Suppressor macrophage treated with lipopolysaccharide for 1 hour (primary cell): ENCODE measurements around the gene TYW1.
"Not testable (repeated sequence)": the region's sequence is repeated elsewhere in the genome, so short reads cannot be mapped to it uniquely, and the experiment has no call there.

Source experiments
- DNase-seq, 3 donors: peaks; one replicate each; pipeline ENCODE4 v3.0.0-alpha.2; 2020 to 2022

The TYW1 gene, protein sequence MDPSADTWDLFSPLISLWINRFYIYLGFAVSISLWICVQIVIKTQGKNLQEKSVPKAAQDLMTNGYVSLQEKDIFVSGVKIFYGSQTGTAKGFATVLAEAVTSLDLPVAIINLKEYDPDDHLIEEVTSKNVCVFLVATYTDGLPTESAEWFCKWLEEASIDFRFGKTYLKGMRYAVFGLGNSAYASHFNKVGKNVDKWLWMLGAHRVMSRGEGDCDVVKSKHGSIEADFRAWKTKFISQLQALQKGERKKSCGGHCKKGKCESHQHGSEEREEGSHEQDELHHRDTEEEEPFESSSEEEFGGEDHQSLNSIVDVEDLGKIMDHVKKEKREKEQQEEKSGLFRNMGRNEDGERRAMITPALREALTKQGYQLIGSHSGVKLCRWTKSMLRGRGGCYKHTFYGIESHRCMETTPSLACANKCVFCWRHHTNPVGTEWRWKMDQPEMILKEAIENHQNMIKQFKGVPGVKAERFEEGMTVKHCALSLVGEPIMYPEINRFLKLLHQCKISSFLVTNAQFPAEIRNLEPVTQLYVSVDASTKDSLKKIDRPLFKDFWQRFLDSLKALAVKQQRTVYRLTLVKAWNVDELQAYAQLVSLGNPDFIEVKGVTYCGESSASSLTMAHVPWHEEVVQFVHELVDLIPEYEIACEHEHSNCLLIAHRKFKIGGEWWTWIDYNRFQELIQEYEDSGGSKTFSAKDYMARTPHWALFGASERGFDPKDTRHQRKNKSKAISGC

DNA sequence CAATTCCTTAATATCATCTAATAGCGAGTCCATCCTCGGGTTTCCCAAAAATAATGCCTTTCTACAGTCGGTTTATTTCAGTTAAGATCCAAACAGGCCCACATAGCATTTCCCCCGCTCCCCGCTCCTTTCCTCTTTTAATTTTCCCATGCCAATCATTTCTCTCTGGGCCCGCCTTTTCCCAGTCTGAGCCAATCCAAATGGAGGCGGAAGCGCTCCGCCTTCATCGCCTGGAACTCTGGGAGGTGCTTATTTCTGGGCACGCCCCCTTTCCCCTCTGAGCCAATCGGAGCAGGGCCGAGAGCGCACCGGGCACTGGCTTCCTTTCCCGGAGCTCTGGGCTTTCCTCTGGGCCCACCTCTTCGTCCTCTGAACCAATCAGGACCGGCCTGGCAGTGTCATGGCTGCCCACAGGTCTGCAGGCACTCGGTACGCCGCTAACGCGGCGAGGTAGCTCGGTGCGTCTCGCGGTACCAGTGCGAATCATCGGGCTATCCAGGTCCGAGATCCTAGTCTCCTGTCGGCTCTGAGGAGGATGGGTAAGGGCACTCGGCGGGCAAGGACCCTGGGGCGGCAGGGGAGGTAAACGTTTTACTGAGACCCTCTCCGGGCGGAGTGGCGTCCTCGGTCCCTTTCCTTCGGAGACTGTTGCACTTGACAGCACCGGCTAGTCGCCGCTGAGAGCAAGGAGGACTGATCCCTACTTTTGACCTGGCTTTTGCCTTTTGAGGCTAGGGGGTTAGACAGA, at the start of gene TYW1:
Gene TYW1, plus strand, starts transcription at position 390 of the 748 bp plus-strand sequence. Its CDS starts 146 bp downstream, at position 536.
- DNase-seq = peak; percentile 97 to 98 (median 98)

DNA sequence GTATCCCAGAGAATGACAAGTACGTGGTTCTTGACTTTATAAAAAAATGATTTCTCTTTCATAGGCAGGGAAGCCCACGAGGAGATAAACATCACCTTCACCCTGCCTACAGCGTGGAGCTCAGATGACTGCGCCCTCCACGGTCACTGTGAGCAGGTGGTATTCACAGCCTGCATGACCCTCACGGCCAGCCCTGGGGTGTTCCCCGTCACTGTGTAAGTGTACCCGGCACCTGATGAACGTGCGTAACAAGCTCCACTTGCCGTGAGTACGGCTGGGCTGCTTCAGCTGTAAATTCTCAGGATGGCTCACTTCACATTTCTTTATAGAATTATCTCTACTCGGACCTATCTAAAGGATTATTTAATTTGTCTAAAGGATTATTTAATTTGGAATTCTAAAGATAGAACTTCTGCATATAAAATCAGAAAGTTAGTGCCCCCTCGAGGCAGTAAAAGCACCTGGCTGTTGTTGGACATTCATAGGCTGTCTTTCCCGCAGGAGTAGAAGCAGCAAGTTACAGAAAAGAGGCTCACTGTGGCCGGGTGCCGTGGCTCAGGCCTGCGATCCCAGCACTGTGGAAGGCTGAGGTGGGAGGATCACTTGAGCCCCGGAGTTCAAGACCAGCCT, 48.0 kb upstream of the TYW1 start:
- no peak for DNase-seq

DNA sequence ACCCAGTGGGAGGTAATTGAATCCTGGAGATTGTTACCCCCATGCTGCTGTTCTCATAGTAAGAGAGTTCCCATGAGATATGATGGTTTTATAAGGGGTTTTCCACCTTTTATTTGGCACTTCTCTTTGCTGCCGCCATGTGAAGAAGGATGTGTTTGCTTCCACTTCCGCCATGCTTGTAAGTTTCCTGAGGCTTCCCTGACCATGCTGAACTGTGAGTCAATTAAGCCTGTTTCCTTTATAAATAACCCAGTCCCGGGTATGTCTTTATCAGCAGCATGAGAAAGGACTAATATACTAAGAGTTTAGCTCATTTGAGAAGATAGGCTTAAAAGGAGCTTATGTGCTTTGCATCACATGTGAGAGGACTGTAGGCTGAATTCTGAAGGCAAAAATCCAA, 46.3 kb upstream of the TYW1 start:
- DNase-seq = no peak

DNA sequence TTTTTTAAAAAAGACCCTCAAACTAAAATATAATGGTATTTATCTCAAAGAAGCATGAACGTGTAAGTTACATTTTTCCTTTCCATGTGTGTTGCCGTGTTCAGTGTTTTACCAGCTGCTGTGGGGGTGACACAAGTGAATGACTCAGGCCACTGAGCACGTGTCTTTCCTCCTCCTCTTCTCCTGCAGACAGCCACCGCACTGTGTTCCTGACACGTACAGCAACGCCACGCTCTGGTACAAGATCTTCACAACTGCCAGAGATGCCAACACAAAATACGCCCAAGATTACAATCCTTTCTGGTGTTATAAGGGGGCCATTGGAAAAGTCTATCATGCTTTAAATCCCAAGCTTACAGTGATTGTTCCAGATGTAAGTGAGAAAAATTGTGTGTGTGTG, 45.9 kb upstream of the TYW1 start:
- DNase-seq = no peak

DNA sequence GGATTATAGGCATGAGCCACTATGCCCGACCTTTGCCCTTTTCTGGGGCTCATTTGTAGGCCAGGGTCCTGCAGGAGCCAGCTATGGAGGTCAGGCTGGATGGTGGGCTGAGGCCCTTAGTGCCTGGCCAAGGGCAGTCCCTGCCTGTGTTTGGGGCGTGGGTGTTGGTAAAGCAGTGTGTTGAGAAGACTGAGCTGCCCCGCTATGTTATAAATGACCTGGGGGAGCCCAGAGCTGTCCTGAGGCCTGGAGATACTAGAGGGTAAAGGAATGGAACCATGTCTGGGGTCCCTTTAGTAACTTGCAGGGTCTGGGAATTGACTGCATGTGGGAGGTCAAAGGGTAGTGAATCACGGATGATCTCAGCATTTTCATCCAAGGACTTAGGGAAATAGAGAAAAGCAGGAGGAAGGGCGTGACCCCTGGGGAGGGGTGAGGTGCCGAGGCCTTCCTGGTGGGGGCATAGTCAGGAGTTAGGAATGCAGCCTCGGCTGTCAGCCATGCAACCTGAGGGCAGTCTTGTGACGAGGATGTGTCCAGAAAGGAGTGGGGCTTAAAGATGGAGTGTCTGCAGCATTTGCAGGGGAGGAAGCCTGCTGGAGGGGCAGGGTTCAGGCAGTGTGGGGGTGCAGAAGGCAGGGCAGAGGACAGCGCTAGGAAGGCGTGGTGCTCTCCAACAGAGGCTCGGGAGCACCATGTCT, 44.1 kb upstream of the TYW1 start:
- DNase-seq = no peak

DNA sequence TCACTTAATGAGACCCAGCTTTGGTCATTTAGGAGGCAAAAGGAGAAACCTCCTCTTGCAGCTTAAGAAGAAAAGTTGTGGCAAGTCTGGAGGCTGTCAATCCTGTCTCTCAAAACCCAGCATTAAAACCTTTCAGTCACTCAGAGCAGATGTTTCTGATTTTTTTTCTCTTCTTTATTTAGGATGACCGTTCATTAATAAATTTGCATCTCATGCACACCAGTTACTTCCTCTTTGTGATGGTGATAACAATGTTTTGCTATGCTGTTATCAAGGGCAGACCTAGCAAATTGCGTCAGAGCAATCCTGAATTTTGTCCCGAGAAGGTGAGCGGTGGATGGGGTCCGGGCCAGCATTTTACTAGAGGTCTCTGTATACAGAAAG, 43.6 kb upstream of the TYW1 start:
- no peak for DNase-seq

DNA sequence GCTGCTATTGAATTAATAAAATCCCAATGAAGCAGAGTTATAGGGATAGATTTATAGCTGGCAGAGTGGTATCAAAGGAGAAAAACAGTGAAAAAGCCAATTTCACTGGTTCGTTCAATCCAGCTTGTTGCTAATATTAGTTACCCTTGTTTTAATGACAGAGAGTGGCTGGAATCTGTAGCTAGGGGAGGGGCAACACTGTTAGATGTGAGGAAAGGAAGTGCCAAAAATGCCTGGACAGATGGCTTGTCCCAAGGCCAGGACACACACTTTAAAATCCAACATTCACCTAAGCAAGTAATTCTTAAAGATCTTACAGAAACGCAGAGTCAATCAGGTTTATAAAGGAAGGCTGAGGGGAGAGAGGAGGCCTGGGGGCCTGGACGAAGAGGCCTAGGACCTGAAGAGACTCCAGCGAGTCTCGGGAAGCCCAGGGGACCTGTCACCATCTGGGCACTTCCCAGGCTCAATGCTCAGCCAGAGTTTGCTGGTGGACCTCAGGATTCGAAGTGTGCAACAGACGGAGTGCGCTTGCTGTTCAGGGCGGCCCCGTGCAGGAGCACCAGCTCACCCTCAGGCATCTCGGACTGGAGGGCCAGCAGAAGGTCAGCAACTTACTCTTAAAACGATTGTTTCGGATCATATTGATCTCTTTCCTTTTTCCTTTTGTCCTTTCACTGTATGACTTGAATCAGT, 38.9 kb upstream of the TYW1 start:
- no peak for DNase-seq

DNA sequence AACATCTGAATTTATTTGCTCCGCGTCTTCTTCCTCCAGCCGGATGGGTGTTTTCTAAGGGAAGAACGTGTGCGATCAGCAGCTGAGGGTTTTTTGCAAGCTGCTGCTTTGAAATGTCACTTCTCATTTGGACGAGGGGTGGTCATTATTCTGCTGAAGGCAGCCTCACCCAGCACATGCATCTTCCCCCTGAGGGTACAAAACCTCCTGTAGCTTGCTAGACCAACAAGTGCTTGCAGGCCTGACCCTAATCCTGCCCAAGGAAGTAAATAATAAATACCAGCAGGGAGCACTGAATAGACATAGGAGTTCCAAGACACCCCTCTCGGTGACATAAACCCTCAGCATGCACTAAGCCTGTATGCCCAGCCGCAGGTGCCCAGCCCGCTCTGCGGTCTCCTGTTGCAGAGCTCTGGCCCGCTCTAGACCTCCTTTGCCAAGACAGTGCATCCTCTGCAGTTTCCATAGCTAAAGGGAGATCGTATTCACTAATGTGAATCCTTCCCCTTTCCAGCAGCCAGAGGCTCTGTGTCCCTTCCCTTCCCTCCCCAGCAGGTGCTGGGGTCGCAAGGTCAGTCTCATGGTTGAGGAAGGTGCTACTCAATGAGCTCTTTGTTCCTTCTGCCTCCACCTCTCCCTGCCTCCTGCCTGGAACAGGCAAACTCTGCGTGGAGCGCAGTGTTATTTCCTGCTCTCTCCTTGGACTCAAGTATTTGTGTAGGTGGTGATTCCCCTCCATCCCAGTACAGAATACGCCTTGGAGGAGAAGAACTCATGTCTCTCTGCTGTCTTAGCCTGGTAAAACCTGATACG, 37.9 kb upstream of the TYW1 start:
- no peak for DNase-seq

DNA sequence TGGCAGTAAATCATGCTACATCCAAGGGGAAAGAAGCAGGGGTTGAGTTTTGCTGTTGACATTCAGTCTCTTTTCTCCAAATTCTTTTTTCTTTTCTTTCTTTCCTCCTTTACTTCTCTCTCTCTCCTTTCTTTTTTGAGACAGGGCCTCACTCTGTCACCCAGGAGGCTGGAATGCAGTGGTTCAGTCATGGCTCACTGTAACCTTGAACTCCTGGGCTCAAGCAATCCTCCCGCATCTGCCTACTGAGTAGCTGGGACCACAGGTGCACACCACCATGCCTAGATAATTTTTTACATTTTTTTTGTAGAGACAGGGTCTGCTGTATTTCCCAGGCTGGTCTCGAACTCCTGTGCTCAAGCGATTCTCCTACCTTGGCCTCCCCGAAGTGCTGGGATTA, 36.4 kb upstream of the TYW1 start:
- DNase-seq = no peak

DNA sequence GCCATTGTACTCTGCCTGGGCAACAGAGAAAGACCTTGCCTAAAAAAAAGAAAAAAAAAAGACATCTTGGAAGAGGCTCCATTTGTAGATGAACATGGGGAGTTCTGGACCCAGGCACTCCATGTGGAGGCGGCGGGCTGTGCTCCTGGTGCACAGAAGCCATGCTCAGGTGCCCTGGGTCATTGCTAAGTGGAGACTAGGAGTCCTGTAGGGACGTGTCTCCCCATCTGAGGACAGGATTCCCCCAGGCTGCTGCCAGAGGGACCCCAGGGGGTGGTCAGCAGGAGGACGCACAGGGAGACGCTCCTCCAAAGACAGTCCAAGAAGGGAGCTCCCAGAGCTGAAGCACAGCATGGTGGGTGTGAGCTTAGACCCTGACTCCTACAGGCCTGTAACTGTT, 35.5 kb upstream of the TYW1 start:
- no peak for DNase-seq

DNA sequence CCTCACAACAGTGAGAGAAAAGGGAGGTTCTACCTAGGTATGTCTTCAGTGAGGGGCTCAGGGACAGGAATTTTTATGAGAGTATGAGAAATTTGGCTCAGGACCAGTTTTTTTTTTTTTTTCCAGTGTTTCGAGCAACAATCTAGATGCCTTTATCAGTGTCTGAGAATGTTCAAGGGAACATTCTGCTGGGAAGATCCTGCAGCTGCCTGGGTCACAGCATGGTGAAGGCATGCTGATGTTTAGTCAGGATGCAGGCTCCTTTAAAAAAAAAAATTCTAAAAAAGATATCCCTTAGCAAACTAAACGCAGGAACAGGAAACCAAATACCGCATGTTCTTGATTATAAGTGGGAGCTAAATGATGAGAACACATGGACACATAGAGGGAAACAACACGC, 32.2 kb upstream of the TYW1 start:
- no peak for DNase-seq

DNA sequence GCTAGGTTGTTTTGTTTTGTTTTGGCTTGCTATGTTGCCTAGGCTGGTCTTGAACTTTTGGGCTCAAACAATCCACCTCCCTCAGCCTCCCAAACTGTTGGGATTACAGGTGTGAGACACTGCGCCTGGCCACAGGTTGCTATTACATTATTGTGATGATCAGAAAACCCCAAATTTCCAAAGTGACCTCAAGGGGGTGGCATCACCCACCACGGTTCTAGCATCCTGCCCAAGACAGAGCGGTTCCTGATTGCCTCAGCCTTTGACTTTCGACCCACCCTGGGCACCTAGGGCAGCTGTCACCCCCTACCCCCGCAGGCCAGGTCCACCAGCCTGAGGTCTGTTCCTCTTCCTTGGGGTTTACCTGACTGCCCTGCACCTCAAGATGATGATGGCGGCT, 29.6 kb upstream of the TYW1 start:
- no peak for DNase-seq

DNA sequence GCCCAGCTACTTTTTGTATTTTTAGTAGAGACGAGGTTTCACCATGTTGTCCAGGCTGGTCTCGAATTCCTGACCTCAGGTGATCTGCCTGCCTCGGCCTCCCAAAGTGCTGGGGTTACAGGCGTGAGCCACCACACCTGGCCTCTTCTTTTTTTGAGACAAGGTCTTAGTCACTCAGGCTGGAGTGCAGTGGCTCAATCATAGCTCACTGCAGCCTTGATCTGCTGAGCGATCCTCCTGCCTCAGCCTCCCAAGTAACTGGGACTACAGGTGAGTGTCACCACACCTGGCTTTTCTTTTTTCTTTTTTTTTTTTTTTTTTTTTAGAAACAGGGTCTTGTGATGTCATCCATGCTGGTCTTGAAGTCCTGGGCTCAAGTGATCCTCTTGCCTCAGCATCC, 27.6 kb upstream of the TYW1 start:
- DNase-seq = not testable (repeated sequence)

DNA sequence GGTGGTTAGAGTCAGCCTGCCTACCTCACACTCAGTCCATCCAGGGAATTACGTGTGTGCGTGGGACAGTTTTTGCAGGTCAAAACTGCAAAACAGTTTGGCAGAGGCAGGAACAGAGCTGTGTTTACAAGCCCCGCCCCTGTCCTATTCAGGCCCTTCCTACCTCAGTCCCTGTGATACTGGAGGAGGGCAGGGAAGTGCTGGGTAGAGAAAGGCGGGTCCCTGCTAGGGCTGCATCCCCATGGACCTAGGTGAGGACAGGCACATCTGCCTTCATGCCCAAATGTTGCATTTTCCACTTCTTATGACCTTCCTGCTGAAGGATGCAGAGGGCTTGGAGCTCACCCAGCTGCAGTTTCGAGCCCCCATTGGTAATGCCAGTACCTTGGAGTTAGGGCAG, 26.3 kb upstream of the TYW1 start:
- DNase-seq = no peak

DNA sequence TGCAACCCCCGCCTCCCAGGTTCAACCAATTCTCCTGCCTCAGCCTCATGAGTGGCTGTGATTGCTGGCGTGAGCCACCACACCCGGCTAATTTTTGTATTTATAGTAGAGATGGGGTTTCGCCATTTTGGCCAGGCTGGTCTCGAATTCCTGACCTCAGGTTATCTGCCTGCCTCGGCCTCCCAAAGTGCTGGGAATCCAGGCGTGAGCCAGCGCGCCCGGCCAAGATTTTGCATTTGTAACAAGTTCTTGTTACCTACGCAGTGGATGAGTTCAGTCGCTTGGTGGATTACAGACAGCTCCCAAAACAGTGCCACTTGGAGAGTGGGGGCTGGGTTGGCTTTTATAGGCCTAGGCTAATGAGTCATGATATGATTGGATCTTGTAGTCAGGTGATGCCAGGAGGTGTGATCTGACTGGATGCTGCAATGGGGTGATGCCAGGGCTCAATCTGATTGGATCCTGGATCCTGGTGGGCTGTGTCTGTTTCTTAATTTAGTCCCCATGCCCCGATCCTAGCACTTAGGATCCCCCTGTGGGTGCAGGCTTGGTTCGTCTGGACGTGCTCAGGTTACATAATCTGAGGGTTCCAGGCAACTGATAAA, 21.5 kb upstream of the TYW1 start:
- DNase-seq = no peak

DNA sequence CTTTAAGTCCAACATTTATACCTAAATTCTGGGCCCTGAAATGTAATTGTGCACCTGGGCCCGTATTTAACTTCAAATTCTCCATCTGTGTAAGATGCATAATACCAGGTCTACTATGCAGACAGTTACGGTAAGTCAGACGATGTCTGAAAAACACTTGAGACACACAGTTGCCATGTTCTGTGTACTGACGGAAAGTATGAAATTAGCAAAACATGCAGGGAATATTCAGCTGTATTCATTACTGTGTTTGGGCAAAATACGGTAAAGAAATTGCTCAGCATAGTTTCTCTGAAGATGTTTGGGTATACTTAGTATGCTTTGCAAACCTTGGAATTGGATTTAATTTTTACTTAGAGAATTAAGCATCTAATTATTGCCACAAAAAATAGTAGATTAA, 18.3 kb upstream of the TYW1 start:
- not testable (repeated sequence) for DNase-seq

DNA sequence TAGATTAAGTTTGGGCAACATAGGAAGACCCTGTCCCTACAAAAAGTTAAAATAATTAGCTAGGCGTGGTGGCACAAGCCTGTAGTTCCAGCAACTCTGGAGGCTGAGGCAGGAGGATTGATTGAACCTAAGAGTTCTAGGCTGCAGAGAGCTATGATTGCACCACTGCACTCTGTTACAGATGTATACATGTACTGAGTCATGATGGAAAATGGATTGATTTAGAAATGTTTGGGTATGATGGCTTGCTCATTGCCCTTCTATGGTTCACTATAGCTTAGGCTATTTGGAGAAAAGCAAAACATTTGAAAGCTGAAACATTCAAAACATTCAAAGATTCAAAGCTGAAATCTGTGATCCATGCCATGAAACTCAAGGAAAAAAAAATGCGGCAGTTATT, 17.6 kb upstream of the TYW1 start:
- not testable (repeated sequence) for DNase-seq

DNA sequence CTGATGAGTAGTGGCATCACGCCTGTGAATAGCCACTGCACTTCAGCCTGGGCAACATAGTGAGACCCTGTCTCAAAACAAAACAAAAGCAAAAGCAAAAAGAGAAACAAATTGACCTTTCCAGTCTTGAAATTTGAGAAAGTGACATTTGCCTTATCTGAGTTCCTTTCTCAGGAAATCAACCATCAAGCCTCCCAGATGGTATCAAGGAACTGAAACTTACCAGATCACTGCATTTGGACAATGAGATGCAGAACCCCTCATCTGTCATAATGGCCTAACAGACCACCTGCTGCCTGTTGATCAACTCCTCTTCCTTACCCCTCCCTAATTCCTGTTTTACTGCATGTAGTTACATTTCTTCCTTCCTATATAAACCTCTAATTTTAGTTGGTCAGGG, 16.3 kb upstream of the TYW1 start:
- DNase-seq = not testable (repeated sequence)

DNA sequence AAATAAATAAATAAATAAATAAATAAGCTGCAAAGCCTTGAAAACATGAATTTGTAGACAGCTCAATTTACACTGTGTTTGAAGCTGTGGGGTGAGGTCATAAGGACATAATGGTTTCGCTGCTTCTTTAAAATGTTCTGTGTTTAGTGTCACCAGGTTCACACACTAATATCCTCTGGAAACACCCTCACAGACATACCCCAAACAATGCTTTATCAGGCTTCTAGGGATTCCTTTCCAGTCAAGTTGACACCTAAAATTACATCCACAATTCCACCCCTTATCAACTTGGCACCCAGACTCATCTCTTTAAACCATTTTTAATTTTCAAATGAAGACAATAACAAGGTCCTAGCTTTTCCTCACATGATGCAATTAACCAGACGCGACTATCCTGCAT, 7.1 kb upstream of the TYW1 start:
- DNase-seq = not testable (repeated sequence)

DNA sequence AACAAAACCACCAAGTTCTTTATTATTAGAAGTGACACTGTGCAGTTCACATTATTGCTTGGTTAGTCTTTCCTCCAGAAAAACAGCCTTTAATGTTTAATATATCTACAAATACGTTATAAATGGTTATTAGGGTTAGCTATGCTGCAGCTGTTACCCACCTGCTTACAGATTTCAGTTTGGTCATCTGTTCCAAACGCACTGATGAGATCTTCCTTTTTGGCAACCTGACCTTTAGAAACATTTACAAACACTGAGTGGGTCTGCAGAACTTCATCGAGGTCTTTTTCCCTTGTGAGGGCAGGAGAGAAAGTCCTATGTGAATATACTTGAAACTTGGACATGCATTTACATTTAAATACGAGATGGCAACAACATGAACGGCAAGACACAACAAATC, 2.6 kb upstream of the TYW1 start:
- not testable (repeated sequence) for DNase-seq

DNA sequence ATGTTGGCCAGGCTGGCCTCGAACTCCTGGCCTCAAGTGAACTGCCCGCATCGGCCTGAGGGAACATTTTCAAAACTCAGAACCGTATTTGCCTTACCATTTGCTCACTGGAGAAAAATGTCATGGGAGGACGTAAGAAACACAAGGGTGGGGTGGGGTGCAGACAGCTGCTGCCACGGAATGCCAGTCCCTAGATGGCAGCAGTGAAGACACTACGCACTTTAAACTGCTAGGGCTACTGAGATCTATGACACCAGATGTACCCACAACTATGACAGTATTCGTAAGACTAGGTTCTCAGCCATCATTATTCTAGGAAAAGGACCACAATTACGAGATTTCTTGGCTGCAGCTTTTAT, 2.0 kb upstream of the TYW1 start:
- DNase-seq = peak; percentile 65 to 68 (median 66)
